K562 (cell line): ENCODE data around the gene CCDC136. TPM values are rescaled to one million over a fixed set of nuclear protein-coding genes. Genes with fewer than 3 reads are reported as not detected.

Experiments used
- BDP1 ChIP-seq: IDR thresholded peaks from 3 replicates; pipeline ENCODE4 v1.6.1; 2011; ENCODE audit not compliant: insufficient read length, insufficient read depth
- CBX1 ChIP-seq: sonication (generic); IDR thresholded peaks from 2 replicates; pipeline ENCODE4 v1.6.1; 2016; ENCODE audit warnings: antibody characterized with exemption, low read depth, mild to moderate bottlenecking
- DPF2 ChIP-seq: fragments of 450-650 bp; IDR thresholded peaks from 2 replicates; pipeline ENCODE4 v1.6.1; 2016
- ELF4 ChIP-seq: fragments of 450-650 bp; formaldehyde crosslinking; IDR thresholded peaks from 2 replicates; pipeline ENCODE4 v1.4.0; 2022; ENCODE audit warnings: missing genetic modification characterization
- GTF2F1 ChIP-seq: IDR thresholded peaks from 2 replicates; pipeline ENCODE4 v1.6.1; 2011; ENCODE audit warnings: low read depth, low read length, improper control_type of control experiment
- KHSRP ChIP-seq: fragments of 450-650 bp; IDR thresholded peaks from 2 replicates; pipeline ENCODE4 v1.6.1; 2017
- KLF13 ChIP-seq: fragments of 450-650 bp; IDR thresholded peaks from 2 replicates; pipeline ENCODE4 v1.6.1; 2016; ENCODE audit warnings: missing genetic modification characterization, low read depth, mild to moderate bottlenecking, missing compliant biosample characterization, moderate library complexity, borderline replicate concordance
- NCOR1 ChIP-seq: fragments of 450-650 bp; IDR thresholded peaks from 2 replicates; pipeline ENCODE4 v1.6.1; 2016; ENCODE audit warnings: mild to moderate bottlenecking, moderate library complexity
- NR3C1 ChIP-seq: sonication (generic); formaldehyde crosslinking; IDR thresholded peaks from 2 replicates; pipeline ENCODE4 v1.8.1; 2022; ENCODE audit warnings: missing genetic modification reagents
- POLR2H ChIP-seq: IDR thresholded peaks from 2 replicates; pipeline ENCODE4 v1.6.1; 2016; ENCODE audit warnings: missing genetic modification characterization, low read depth, mild to moderate bottlenecking, control low read depth, missing compliant biosample characterization, moderate library complexity
- SMC3 ChIP-seq: conservative IDR thresholded peaks from 2 replicates; pipeline ENCODE4 v1.6.1; 2011; ENCODE audit warnings: low read depth, low read length, improper control_type of control experiment; ENCODE audit not compliant: insufficient read depth
- SP1 ChIP-seq: sonication (generic); formaldehyde crosslinking; IDR thresholded peaks from 2 replicates; pipeline ENCODE4 v1.8.1; 2022; ENCODE audit warnings: mild to moderate bottlenecking, missing genetic modification reagents
- TSC22D4 ChIP-seq: fragments of 450-650 bp; IDR thresholded peaks from 2 replicates; pipeline ENCODE4 v1.6.1; 2016; ENCODE audit warnings: missing genetic modification characterization, missing biosample characterization, control low read depth
- ZNF311 ChIP-seq: fragments of 250-450 bp; sonication (Bioruptor Pico); IDR thresholded peaks from 2 replicates; pipeline ENCODE4 v1.4.0; 2020; ENCODE audit warnings: mild to moderate bottlenecking, moderate library complexity
- polyA plus RNA-seq, 8 experiments: library from polyadenylated mRNA; depleted of rRNA in 4 of 8; stranded (reverse) in 5 of 8; unstranded in 3 of 8; fragments of >200 nt; fragmentation: Nextera tagmentation in 2 of 8; fragmentation: Illumina TruSeq in 1 of 8; extraction: Ambion mirVana in 2 of 8; extraction: Trizol in 1 of 8; gene quantifications; 2 replicates each; pipeline versions ENCODE4 v1.2.1 to v1.2.3, GENCODE V29; 2011 to 2014; ENCODE audit warnings: inconsistent platforms in 1 of 8, missing spikeins in 1 of 8
- total RNA-seq, 7 experiments: library from RNA; depleted of rRNA in 6 of 7; stranded (reverse); fragments of >200 nt in 6 of 7; fragmentation: Illumina TruSeq in 2 of 7; extraction: Trizol in 2 of 7; gene quantifications; 2 replicates each; pipeline versions ENCODE4 v1.2.1 to v1.2.3, GENCODE V29; 2011 to 2021; ENCODE audit warnings: low replicate concordance in 1 of 7
- TF ChIP-seq, protein P1 (sequence below): sonication (generic); formaldehyde crosslinking; IDR thresholded peaks from 2 replicates; pipeline ENCODE4 v1.5.0; 2020; ENCODE audit warnings: missing genetic modification reagents
- TF ChIP-seq, protein P2 (sequence below): fragments of 450-650 bp; IDR thresholded peaks from 2 replicates; pipeline ENCODE4 v1.6.1; 2016; ENCODE audit warnings: borderline replicate concordance
- TF ChIP-seq, protein P3 (sequence below): fragments of 450-650 bp; IDR thresholded peaks from 2 replicates; pipeline ENCODE4 v1.6.1; 2018; ENCODE audit not compliant: partially characterized antibody
- TF ChIP-seq, protein P4 (sequence below): sonication (generic); formaldehyde crosslinking; IDR thresholded peaks from 2 replicates; pipeline ENCODE4 v1.8.0; 2022; ENCODE audit warnings: missing genetic modification reagents, mild to moderate bottlenecking, moderate library complexity, borderline replicate concordance
- TF ChIP-seq, protein P5 (sequence below): sonication (generic); formaldehyde crosslinking; IDR thresholded peaks from 2 replicates; pipeline ENCODE4 v1.8.0; 2022; ENCODE audit warnings: mild to moderate bottlenecking, missing genetic modification reagents

The CCDC136 gene
- total and polyA plus RNA-seq, 9 of the 15 experiments (the other 6 are each of a cell fraction or from before 2014, with no cell fraction given): 2.4 to 40.8 (median 26.5) TPM

DNA sequence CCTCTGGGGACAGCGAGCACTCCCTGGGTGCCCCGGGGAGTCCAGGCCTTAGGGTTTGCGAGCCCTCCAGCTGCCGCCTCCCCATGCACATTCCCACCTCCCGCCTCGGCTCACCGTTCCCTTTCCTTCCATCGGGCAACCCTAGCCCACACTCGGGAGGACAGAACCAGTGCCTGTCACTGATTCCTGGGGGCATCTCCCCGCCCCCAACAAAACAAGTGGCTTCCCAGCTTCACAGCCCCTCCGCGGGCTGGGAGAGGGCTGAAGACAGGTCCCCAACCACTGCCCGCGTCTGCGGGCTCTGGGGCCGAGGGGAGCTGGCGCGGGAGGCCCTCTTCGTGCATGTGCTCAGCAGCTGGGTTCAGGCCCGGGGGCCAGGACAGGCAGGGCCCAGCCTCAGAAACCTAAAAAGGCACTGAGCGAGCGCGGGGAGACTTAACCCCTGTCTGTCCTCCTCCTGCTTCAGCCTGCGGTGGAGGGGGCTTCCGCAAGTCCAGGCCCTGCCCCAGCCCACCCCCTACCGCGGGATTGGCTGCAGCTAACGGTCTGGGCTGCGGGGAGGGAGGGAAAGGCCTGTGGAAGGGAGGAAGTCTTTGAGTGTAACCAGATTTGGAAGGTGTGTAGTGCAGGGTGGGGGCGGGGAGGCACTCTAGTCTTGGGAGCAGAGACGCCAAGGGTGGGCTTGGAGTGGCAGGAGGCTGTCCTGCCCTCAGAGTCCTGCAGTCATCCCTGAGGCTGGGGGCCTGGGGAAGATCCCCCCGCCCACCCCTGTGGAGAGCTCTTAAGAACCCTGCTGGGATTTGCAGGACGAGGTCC is 39.6 kb downstream of the CCDC136 start (continued):
- TF ChIP-seq, protein P1, sequence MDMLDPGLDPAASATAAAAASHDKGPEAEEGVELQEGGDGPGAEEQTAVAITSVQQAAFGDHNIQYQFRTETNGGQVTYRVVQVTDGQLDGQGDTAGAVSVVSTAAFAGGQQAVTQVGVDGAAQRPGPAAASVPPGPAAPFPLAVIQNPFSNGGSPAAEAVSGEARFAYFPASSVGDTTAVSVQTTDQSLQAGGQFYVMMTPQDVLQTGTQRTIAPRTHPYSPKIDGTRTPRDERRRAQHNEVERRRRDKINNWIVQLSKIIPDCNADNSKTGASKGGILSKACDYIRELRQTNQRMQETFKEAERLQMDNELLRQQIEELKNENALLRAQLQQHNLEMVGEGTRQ (CRISPR knock-in tag): no peak
- TF ChIP-seq, protein P2, sequence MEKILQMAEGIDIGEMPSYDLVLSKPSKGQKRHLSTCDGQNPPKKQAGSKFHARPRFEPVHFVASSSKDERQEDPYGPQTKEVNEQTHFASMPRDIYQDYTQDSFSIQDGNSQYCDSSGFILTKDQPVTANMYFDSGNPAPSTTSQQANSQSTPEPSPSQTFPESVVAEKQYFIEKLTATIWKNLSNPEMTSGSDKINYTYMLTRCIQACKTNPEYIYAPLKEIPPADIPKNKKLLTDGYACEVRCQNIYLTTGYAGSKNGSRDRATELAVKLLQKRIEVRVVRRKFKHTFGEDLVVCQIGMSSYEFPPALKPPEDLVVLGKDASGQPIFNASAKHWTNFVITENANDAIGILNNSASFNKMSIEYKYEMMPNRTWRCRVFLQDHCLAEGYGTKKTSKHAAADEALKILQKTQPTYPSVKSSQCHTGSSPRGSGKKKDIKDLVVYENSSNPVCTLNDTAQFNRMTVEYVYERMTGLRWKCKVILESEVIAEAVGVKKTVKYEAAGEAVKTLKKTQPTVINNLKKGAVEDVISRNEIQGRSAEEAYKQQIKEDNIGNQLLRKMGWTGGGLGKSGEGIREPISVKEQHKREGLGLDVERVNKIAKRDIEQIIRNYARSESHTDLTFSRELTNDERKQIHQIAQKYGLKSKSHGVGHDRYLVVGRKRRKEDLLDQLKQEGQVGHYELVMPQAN: peak; percentile 71
- TF ChIP-seq, protein P3, sequence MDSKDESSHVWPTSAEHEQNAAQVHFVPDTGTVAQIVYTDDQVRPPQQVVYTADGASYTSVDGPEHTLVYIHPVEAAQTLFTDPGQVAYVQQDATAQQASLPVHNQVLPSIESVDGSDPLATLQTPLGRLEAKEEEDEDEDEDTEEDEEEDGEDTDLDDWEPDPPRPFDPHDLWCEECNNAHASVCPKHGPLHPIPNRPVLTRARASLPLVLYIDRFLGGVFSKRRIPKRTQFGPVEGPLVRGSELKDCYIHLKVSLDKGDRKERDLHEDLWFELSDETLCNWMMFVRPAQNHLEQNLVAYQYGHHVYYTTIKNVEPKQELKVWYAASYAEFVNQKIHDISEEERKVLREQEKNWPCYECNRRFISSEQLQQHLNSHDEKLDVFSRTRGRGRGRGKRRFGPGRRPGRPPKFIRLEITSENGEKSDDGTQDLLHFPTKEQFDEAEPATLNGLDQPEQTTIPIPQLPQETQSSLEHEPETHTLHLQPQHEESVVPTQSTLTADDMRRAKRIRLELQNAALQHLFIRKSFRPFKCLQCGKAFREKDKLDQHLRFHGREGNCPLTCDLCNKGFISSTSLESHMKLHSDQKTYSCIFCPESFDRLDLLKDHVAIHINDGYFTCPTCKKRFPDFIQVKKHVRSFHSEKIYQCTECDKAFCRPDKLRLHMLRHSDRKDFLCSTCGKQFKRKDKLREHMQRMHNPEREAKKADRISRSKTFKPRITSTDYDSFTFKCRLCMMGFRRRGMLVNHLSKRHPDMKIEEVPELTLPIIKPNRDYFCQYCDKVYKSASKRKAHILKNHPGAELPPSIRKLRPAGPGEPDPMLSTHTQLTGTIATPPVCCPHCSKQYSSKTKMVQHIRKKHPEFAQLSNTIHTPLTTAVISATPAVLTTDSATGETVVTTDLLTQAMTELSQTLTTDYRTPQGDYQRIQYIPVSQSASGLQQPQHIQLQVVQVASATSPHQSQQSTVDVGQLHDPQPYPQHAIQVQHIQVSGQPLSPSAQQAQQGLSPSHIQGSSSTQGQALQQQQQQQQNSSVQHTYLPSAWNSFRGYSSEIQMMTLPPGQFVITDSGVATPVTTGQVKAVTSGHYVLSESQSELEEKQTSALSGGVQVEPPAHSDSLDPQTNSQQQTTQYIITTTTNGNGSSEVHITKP: peak; percentile 35
- TF ChIP-seq ZNF311 (CRISPR knock-in tag): no peak
- TF ChIP-seq NCOR1: peak; percentile 50; the same call in 1 of the 2 replicates
- TF ChIP-seq CBX1: peak; percentile 80
- no peak for TF ChIP-seq TSC22D4 (tag)
- no peak for TF ChIP-seq KLF13 (tag)
- TF ChIP-seq, protein P4, sequence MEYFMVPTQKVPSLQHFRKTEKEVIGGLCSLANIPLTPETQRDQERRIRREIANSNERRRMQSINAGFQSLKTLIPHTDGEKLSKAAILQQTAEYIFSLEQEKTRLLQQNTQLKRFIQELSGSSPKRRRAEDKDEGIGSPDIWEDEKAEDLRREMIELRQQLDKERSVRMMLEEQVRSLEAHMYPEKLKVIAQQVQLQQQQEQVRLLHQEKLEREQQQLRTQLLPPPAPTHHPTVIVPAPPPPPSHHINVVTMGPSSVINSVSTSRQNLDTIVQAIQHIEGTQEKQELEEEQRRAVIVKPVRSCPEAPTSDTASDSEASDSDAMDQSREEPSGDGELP: peak; percentile 91
- TF ChIP-seq SP1 (CRISPR knock-in tag): no peak; the same call in 1 of the 2 replicates
- no peak for TF ChIP-seq ELF4
- no peak for TF ChIP-seq KHSRP
- TF ChIP-seq NR3C1 (CRISPR knock-in tag): no peak
- no peak for TF ChIP-seq SMC3
- TF ChIP-seq, protein P5, sequence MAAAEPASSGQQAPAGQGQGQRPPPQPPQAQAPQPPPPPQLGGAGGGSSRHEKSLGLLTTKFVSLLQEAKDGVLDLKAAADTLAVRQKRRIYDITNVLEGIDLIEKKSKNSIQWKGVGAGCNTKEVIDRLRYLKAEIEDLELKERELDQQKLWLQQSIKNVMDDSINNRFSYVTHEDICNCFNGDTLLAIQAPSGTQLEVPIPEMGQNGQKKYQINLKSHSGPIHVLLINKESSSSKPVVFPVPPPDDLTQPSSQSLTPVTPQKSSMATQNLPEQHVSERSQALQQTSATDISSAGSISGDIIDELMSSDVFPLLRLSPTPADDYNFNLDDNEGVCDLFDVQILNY: no peak
- no peak for TF ChIP-seq DPF2
- no peak for TF ChIP-seq BDP1
- no peak for TF ChIP-seq POLR2H
- TF ChIP-seq GTF2F1: no peak
